Right renal pelvis (tissue), 4 donors: ENCODE data around the gene NAPEPLD. TPM values are rescaled to one million over a fixed set of nuclear protein-coding genes. Genes with fewer than 3 reads are reported as not detected.
"Not testable (repeated sequence)": the region's sequence is repeated elsewhere in the genome, so short reads cannot be mapped to it uniquely, and the experiment has no call there.

Source experiments
- DNase-seq, 4 donors: peaks; one replicate each; pipeline ENCODE4 v3.0.0-alpha.2; 2013; ENCODE audit warnings: low read depth in 4 of 4, low spot score in 3 of 4, missing footprints in 1 of 4
- polyA plus RNA-seq, 4 donors: library from polyadenylated mRNA; unstranded; fragments of 120-200 nt; gene quantifications; one replicate each; pipeline ENCODE4 v1.2.1, GENCODE V29; 2013; ENCODE audit not compliant: insufficient read length in 4 of 4

Gene NAPEPLD
- polyA plus RNA-seq, 4 donors = 31.2 to 47.6 (median 40.0) TPM

GRCh38 chr7:103116511-103116910 lies 32.4 kb downstream of the NAPEPLD start:
- no peak for DNase-seq

DNA sequence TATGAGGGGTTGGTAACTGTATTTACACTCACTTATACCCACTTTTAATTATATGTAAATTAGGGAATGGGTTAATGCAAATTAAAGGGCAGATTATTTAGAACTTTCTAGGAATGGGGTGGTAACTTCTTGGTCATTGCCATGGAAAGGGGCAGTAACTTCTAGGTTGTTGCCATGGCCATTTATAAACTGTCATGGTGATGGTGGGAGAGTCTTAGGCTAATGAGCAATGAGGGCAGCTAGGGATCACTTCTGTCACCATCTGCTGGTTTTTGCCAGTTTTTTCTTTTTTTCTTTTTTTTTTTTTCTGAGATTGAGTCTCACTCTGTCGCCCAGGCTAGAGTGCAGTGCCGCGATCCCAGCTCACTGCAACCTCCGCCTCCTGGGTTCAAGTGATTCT lies 33.1 kb downstream of the NAPEPLD start:
- DNase-seq = no peak

GRCh38 chr7:103114576-103115008 lies 34.3 kb downstream of the NAPEPLD start:
- no peak for DNase-seq

DNA sequence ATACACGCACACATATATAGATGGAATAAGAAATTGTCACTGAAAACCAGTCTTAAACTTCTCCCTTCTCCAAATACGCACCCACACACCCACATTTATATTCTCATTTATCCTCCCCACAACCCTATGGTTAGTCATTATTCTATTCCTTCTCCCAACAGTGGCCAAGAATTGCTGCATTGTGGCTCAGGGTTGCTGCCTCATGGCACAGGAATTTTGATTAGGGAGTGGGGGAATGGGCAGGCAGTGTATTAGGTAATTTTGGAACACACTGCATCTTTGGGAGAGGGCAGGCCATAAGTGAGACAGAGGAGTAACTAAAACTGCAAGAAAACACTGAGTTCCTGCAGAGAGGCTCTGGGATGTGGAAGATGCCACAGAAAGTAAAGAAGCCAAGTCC lies 35.7 kb downstream of the NAPEPLD start:
- DNase-seq = no peak

GRCh38 chr7:103106703-103107070 lies 42.2 kb downstream of the NAPEPLD start:
- not testable (repeated sequence) for DNase-seq

- peak; percentile 23 to 45 (median 34) for DNase-seq
Measured at GRCh38 chr7:103106005-103106702, 42.7 kb downstream of the NAPEPLD start.

GRCh38 chr7:103101543-103101942 lies 47.4 kb downstream of the NAPEPLD start:
- no peak for DNase-seq

GRCh38 chr7:103100348-103100747 lies 48.6 kb downstream of the NAPEPLD start:
- DNase-seq = no peak

GRCh38 chr7:103097041-103097440 lies 51.9 kb downstream of the NAPEPLD start:
- no peak for DNase-seq

GRCh38 chr7:103095558-103095957 lies 53.3 kb downstream of the NAPEPLD start:
- not testable (repeated sequence) for DNase-seq

DNA sequence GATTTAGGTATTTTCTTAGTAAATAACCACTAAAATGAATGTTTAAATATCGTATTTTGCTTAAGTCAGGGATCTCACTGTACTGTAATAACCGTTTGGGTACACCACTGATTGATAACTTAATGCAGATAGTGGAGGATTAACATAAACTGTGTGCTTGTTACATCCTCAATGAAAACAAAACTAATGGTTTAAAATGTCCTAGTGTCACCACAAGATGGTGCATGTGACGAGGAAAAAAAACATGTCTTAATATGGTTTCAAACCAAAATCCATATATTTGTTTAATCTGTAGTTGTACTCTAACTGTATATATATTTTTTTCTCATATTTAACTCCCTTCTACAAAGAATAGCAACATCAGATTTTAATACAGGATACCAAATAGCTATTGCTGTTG lies 54.8 kb downstream of the NAPEPLD start:
- no peak for DNase-seq

- no peak for DNase-seq
Measured at GRCh38 chr7:103093429-103093828, 55.5 kb downstream of the NAPEPLD start.

DNA sequence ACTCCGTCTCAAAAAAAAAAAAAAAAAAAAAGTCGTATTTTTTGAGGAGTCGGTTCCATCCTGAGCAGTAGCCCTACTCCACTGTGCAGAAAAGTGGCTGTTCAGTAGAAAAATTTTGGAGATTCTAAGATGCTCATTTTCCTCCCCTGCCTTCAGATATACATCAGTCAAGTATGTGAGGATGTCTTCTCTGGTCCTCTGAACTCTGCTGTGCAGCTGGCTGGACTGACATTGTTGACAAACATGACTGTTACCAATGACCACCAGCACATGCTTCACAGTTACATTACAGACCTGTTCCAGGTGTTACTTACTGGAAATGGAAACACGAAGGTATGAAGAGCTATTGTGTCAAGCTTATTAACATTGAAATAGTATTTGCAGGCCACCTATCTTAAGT lies 56.6 kb downstream of the NAPEPLD start:
- not testable (repeated sequence) for DNase-seq

- DNase-seq = no peak
Measured at GRCh38 chr7:103083210-103083609, 65.7 kb downstream of the NAPEPLD start.

- DNase-seq = no peak
Measured at GRCh38 chr7:103082497-103082896, 66.4 kb downstream of the NAPEPLD start.

DNA sequence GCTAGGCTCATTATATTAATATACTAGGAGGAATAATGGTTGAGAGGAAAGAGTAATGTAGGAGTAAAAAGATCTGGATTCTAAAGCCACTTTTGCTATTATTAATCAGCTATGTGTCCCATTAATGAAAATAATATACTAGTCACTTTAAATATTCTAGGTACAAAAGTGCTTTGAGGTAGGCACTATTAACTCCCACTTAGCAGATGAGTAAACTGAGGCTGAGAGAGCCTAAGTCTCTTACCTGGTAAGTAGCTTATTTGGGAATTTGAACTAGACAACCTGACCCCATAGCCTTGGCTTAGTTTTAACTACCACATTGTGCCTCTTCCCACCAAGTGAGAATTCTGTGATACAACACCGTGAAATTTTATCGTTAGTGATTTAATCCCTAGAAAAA lies 68.0 kb downstream of the NAPEPLD start:
- no peak for DNase-seq

GRCh38 chr7:103079836-103080235 lies 69.1 kb downstream of the NAPEPLD start:
- DNase-seq = no peak

- DNase-seq = not testable (repeated sequence)
Measured at GRCh38 chr7:103078226-103078625, 70.7 kb downstream of the NAPEPLD start.

- no peak for DNase-seq
Measured at GRCh38 chr7:103077318-103077717, 71.6 kb downstream of the NAPEPLD start.

GRCh38 chr7:103076764-103077163 lies 72.1 kb downstream of the NAPEPLD start:
- DNase-seq = no peak

DNA sequence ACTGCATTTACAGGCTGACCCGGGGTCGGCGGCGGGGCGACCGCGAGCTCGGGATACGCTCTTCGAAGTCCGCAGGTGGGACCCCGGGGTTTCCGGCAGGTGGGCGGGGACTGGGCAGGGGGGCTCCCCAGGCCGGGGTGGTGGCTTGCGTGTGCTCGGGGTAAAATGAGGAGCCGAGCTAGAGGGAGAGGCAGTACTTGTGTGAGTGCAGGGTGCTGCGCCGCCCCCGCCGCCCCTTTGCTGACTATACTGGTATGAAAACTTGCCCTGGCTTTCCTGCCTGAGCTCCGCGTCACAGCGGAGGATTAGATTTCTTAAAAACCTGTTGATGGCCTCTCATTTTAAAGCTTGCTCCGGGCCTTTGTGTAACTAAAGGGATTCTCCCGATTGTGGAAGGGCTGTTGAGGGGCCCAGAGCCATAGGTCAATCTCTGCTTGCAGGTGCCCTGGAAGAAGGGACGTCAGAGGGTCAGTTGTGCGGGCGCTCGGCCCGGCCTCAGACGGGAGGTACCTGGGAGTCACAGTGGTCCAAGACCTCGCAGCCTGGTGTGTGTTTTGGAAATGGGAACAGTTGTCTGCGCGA lies 73.5 kb downstream of the NAPEPLD start:
- peak; percentile 32 to 36 (median 34) for DNase-seq
